Dermis microvascular lymphatic vessel endothelial cell (primary cell): ENCODE data around the gene SIRT4. TPM values are rescaled to one million over a fixed set of nuclear protein-coding genes. Genes with fewer than 3 reads are reported as not detected.
"Not testable (repeated sequence)": the region's sequence is repeated elsewhere in the genome, so short reads cannot be mapped to it uniquely, and the experiment has no call there.

ENCODE experiments used
- DNase-seq, 2 donors: peaks; one replicate each; pipeline versions ENCODE4 v3.0.0 to v3.0.0-alpha.2; 2010; ENCODE audit warnings: low read depth in 2 of 2
- total RNA-seq: library from RNA; depleted of rRNA; stranded (reverse); fragments of >200 nt; gene quantifications from 2 replicates; pipeline ENCODE4 v1.2.1, GENCODE V29; 2014

The SIRT4 gene, protein sequence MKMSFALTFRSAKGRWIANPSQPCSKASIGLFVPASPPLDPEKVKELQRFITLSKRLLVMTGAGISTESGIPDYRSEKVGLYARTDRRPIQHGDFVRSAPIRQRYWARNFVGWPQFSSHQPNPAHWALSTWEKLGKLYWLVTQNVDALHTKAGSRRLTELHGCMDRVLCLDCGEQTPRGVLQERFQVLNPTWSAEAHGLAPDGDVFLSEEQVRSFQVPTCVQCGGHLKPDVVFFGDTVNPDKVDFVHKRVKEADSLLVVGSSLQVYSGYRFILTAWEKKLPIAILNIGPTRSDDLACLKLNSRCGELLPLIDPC
- 1.5 and 1.8 TPM in 2 replicates for total RNA-seq

DNA sequence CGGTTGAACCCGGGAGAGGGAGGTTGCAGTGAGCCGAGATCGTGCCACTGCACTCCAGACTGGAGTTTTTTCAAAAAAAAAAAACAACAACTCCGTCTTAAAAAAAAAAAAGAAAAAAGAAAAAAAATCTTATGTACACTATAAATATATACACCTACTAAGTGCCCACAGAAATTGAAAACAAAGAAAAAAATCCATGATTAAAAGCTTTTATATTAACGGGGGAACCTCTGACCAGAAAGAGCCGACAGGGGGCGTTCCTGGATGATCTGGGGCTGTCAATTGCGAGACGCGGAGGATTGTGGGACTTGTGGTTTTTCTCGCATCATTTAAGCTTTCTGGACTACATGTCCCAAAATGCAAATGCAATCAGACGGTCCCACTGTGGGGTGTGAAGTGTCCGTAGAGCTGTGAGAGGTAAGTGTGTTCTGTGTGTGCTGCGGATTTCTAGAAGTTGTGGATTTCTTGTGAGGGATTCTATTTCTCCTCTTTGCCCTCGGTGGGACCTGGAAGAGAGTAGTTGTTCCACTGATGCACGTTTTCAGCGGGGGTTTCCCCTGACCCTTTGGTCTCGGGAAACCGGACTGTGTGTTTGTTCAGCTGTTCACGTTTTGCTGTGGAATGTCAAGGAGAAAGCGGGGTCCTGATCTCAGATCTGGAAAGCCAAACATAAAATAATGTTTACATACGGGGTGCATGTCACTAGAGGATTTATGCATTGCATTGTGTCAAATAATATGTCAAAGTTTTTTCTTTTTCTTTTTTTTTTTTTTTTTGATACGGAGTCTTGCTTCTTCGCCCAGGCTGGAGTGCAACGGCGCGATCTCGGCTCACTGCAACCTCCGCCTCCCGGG, at the start of gene SIRT4:
Gene SIRT4 (plus strand): TSS at position 360 of the 854 bp plus-strand sequence. CDS start 1,241 bp downstream, outside the sequence.
- peak; percentile 92 to 97 for DNase-seq

DNA sequence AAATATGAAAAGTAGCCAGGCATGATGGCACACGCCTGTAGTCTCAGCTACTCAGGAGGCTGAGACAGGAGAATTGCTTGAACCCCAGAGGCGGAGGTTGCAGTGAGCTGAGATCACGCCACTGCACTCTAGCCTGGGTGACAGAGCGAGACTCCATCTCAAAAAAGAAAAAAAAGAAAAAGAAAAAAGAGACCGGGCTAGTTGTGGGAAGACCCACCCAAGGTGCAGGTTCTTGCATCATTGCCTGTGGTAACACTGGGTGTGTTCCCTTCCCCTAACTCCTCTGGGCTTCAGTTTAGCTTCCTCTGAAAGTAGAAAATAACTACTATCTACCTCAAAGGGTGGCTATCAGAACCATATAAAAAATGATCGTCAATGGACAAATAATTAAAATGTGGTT, 48.8 kb upstream of the SIRT4 start:
- DNase-seq: not testable (repeated sequence)

DNA sequence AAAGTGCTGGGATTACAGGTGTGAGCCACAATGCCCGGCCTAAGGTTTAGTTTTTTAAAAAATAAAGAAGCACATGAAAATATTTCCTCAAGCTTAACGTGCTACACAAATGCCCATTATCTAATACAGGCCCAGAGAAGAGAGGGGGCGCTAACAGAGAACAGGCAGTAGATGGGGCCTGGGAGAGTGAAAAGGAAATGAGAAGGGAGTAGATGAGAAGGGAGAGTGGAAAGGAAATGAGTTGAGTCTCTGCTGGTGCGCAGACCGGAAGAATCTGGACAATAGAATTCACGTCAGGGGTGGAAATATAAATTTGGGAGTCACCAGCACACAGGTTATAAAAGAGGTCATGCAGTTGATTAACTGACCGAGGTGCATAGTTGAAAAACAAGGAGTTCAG, 47.3 kb upstream of the SIRT4 start:
- peak; percentile 95 for DNase-seq

DNA sequence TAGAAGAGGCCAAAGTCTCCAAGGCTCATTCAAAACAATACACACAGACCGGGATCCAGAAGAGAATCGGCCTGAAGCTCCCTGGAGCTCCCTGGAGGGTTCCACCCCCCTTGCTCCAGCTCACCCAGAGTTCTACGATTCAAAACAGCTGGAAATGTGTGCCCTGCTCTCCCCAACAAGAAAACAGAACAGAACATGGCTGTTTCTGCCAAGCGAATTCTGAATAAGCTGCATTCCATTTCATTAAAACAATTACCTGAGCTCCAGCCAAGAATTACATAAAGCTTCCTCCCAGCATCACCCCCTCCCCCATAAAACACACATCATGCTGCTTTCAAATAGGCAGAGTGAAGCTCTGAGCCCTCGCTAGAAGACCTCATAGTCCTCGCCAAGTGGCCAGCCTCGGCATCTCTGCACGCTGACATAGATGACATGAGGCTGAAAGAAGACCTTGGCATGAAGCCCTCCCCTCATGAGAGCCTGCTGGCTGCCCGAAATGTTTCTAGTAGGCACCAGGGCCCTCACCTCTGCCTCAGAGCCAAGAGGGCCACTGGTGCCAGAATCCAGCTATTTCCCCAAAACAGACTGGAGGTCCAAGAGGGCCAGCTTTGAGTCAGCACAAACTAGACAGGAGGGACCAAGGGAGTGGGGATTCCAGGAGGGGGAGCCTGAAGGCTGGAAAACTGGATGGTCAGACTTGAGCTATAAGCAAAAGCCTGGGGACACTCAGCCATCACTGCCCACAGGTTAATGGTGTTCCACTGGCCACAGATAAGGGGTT, 44.9 kb upstream of the SIRT4 start:
- peak; percentile 97 to 99 for DNase-seq

DNA sequence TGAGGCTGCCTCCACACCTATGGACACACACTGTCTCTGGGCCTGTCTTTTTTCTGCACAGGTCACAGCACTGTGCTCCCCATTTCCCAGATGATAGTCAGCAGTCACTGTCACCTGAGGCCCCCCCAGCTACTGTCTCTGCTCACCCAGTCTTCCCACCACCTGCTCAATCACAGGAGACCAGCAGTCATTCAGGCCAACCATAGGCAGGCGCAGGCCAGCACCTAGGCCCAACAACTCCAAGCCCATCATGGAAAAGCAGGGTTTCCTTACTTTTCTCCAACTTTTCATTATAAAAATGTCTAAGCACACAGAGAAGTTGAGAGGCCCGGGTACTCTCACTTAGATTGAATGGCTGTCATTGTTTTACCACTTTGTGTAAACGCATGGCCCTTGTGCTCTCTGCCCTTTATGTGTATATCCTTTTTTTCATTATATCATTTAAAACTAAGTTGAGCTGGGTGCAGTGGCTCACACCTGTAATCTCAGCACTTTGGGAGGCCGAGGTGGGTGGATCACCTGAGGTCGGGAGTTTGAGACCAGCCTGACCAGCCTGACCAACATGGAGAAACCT, 43.7 kb upstream of the SIRT4 start:
- no peak for DNase-seq

DNA sequence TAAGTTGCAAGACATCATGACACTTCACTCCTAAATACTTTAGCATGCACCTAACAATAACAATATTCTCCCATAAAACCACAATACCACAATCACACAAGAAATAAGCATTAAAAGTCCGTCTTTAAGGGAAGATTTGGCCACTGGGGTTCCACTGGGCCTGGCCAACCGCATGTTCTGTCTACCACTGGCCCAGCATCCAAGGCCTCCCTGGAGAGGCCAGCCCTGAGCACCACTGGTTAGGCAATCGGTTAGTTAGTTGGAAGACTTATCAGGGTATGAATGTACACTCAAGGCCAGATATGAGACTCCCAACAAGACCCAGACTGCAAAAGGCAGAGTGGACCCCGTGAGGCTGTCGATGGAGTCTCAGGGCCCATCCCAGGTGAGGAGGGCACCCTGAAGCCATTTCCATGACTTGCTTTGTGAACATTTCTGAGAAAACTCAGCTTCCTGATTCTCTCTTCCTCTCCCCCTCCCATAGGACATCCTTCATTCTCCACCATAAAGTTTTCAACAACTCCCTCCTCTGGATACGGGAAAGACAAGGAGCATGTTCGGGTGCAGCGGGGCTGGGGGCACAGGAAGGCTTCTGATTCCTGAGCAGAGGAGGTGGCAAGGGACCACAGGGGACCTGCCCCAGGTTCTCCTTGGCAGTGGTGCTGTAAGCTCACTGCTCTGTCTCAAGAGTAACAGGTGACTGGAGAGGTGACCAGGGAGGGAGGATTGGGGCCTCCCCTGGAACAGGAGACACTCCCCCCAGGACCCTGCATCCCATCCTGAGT, 42.5 kb upstream of the SIRT4 start:
- no peak for DNase-seq

DNA sequence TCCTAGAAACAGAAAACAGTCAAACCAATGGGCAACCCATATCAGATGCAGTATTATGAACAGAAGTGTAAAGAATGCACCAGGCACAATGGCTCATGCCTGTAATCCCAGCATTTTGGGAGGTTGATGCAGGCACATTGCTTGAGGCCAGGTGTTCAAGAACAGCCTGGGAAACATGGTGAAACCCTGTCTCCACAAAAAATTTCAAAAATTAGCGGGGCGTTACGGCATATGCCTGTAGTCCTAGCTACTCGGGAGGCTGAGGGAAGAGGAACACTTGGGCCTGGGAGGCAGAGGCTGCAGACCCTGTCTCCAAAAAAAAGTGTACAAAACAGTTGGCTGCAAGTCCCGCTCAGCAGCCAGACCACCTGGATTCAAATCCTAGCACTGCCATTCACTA, 41.5 kb upstream of the SIRT4 start:
- DNase-seq: no peak

DNA sequence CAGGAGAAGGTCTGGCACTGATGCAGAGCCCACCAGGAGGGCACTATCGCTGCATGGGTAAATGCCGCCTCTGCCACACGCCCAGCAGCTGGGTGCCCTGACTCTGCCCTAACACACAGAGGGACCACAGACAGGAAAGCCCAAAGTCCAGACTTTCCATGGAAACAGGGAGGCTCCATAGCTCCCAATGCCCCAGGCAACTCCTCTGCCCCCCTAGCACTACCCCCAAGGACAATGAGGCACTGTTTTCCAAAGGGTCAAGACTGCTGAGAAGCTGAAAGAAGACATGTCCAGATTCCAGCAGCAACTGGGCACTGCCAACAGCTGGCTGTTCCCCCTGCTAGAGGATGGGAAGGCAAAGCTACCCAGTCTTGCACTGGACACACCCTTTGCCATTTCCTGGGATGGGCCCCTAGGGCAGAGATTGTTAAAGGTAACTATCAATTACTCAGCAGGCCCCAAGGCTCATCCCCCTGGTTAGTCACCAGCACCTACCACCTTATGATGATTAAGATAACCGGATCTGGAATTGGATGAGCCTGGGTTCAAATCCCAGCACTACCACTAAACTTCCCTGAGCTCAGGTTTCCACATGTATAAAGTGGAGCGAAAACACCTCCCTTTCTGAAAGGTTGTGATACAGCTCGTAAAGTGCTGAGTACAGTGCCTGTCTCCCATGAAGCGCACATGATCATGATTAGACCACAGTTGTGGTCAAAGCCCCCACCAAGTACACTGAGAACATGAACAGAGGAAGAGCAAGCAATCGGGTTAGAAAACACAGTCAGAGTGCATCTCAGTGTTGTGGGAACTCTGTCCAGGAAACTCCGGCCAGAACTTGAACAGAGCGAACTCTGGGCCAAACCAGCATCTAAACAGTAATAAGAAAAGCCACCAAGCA, 39.9 kb upstream of the SIRT4 start:
- peak in 1 of 2 donors; percentile 43 for DNase-seq

DNA sequence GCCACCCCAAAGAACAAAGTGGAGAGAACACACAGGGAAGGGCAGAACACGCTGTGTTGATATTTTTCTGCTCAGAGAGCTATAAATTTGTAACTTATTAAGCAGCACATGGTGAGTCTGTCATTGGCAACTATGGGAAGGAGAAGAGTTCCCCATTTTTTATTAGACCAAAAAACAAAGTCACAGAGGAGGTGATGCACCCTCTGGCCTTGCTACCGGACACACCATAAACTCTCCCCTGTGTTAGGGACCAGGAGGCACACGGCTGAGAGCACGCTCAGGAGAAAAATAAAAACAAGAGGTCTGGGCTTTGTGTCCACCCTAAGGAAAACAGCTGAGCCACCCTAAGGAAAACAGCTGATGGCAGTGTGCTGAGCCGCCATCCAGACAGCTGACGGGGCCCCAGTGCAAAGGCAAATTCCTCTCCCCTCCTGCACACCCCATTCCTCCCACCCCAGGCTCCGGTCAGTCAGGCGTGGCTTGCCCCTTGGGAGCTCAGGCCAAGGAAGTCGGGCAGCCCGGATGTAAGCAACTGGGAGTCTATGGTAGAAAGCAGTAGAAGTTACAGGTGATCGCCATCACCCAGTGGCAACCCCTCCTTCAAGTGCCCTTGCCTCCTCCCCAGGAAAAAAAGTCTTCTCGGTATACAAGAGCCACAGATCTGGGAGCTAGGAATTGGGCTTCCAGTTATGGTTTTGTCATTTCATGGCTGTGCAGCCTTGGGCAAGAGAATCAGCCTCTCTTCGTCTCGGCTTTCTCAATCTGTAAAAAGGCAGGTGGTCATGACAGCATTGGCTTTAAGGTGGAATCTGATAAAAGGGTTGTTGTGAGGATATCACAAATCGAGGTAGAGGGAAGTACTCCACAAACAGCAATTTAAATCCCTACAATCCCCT, 39.0 kb upstream of the SIRT4 start:
- DNase-seq: peak in 1 of 2 donors; percentile 25

DNA sequence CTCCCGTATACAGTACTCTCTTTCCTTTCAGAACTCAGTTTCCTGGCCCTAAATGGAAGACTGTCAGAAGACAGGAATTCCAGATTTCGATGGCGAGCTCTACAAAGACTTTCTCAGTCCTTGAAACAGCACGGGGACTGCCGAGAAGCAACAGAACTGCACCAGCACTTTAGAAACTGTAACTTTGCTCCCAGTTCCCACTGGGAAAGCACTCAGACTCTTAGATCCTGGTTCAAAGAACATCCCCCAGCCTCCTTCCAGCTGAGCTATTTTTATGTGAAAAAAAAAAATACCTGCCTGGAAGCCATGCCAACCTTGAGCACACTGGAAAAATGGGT, 38.4 kb upstream of the SIRT4 start:
- DNase-seq: peak in 1 of 2 donors; percentile 24

DNA sequence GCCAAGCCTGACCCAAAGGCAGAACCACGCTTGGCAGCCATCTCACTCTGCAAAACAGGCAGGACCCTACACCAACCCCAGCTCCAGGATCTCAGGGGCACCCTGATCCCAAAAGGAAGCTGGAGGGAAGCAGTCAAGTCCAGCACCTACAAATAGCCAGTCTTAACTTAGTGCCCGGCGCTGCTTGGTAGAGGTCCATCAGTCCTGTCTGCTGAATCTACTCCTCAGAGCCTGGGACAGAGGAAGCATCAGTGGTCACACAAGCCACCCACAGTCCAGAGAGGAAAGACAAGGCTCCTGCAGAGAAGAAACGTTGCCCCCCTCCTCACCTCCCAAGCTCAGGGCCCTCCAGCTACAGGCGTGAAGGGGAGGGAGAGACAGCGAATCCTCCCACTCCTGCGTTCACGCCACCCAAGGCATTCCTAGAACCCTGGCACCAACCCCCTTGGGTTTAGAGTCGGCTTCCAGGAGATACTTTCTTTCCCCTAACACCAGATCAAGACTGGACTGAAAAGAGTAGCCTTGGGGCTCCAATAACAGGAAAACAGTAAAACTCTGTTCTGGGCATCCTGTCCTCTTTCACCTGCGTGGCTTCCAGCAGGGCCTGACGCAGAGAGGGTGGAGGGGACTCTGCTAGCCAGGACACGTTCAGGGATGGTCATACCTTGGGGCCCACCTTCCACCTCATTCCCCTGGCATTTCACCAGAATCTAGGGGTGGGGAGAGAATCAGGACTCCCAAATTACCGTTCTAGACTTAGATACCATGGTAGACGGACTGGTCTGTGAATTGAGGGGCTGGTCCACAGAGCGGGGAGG, 37.8 kb upstream of the SIRT4 start:
- DNase-seq: peak in 1 of 2 donors; percentile 36

DNA sequence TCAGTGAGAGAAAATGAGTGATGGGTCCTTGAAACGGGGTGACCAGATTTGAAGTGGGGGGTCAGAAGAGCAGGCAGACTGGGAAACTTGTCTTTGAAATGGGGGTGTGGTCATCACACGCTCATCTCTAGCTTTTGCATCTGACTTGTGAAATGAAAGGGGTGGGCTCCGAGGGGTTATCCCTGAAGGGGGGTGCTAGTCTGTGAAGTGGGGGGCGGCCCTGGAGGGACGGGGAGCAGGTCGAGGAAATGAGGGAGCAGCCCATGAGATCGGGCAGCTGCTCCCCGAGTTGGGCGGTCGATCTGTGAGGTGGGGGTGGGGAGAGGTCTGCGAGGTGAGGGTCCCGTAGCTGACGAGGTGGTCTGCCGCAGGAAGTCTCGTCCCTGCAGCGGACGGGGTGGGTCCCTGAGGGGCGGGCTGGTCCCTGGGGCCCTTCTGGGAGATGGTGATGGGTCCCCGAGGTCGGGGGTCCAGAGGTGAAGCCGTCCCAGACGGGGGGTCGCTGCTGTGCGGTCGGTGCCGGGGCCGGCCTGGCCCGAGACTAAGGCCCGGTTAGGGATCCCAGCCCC, 37.1 kb upstream of the SIRT4 start:
- DNase-seq: no peak

DNA sequence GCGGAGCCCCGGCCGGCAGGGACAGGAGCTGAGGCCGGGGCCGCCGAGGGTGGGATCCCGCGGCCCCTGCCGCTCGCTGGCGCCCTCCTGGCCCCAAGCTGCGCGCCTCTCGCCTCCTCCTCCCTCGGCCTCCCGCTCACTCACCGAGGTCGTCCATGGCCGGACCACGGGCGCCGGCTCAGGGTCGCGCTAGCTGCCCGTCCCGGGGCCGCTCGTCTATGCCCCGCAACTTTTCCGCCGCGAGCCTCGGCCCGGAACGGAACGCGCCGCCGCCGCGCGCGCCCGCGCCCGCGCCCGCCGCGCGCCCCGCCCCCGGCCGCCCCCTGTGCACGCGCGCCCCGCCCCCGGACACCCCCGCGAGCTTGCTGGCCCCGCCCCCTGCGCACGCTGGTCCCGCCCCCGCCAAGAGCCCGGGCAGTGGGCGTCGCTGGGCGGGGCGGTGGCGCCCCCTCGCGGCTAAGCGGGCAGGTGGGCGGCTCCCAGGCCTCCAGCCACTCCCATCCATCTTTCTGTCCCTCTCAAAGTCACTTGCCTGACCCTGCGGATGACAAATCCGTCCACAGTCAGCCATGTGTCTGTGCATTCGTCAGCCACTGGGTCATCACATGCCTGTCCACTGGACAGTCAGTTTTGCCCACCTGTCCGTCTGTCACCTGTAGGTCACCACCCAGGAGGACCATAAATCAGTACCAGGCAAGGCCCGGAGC, 36.5 kb upstream of the SIRT4 start, which contains the start of gene PXN:
Gene PXN (minus strand): TSS at position 258 of the 707 bp plus-strand sequence. CDS start 101 bp downstream, at position 157.
- peak; percentile 56 to 83 for DNase-seq

DNA sequence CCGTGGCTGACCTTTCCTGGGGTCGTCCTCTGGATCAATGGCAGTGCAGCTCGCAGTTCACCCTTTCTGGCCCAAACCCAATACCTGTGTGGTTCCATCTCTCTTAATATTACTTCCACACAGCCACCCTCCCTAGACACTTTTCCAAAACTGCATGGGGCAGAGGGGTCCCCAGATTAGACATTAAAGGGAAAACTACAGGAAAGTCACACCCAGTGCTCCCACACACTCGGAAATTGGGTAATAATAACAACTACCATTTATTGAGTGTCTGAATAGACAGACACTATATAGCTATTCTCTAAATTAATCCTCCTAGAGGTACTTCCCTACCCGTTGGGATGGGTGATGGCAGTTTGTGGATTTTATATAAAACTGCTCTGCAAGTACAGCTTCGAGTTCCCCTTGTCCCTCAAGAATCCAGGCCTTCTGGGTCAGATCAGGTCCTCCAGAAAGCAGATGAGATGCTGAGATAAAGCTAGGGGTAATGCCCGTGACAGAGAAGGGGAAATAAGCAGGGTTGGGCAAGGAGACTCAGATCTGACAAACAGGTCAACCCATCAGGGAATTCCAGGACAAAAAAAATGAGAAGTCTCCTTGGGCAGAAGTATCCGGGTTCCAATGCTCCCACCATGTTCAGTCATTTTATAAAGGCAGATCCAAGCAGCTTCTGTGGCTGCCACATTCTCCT, 35.8 kb upstream of the SIRT4 start:
- no peak for DNase-seq

DNA sequence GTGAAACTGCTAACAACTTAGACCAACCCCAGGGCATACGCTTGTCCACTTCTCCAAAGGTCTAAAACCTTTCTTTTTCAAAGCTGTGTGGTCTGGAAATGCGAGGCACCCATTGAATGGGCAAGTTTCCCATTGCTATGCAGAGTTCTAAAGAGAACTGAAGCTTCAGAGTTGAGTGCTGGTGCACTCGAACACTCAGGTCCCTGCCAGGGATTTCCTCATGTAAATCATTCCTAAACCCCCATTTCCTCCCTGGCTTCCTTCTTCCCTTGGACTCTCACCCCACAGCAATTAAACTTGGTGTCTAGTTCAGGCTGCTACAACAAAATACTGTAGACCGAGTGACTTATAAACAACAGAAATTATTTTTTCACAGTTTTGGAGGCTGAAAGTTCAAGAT, 34.4 kb upstream of the SIRT4 start:
- peak in 1 of 2 donors; percentile 47 for DNase-seq

DNA sequence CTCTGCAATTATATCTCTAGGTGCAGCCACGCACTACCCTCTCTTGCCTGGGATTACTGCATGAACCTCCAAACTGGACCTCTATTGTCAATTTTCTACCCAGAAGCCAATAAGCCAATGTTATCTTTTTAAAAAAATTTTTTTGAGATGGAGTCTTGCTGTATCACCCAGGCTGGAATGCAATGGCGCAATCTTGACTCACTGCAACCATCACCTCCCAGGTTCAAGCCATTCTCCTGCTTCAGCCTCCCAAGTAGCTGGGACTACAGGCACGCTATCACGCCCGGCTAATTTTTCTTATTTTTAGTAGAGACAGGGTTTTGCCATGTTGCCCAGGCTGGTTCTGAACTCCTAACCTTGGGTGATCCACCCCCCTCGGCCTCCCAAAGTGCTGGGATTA, 25.4 kb upstream of the SIRT4 start:
- no peak for DNase-seq
